WERI-Rb-1 (cell line): ENCODE results near the gene ZNF497.

Source experiments
- DNase-seq: peaks from one replicate; pipeline ENCODE4 v3.0.0-alpha.2; 2020
- H3K27ac ChIP-seq: fragments of 250-450 bp; sonication (Bioruptor Pico); 2 replicates; pipeline ENCODE4 v1.5.1; 2020; ENCODE audit warnings: mild to moderate bottlenecking, moderate library complexity
- H3K27me3 ChIP-seq: fragments of 250-450 bp; sonication (Bioruptor Pico); 2 replicates; pipeline ENCODE4 v1.5.1; 2021; ENCODE audit warnings: mild to moderate bottlenecking, low read depth, moderate library complexity; ENCODE audit not compliant: insufficient read depth, severe bottlenecking
- H3K36me3 ChIP-seq: fragments of 250-450 bp; sonication (Bioruptor Pico); 2 replicates; pipeline ENCODE4 v1.5.1; 2020; ENCODE audit warnings: mild to moderate bottlenecking, moderate library complexity
- H3K4me3 ChIP-seq: 2 replicates; pipeline ENCODE4 v1.5.1; 2011; ENCODE audit warnings: low read depth, mild to moderate bottlenecking, control low read depth, low read length
- H3K9me3 ChIP-seq: fragments of 250-450 bp; sonication (Bioruptor Pico); 2 replicates; pipeline ENCODE4 v1.5.1; 2021; ENCODE audit warnings: mild to moderate bottlenecking, moderate library complexity; ENCODE audit not compliant: severe bottlenecking
- CTCF ChIP-seq: IDR thresholded peaks from 2 replicates; pipeline ENCODE4 v1.5.1; 2011; ENCODE audit warnings: low read depth, mild to moderate bottlenecking, control low read depth, inconsistent platforms, low read length

The ZNF497 gene

GRCh38 chr19:58326501-58326913, 36.0 kb downstream of the ZNF497 start:
- H3K9me3 ChIP-seq: no peaks in the 10 kb centered on the region
- H3K36me3 ChIP-seq: peaks cover 11% of the 10 kb centered on the region
- no peaks in the 10 kb centered on the region for H3K27me3 ChIP-seq
- DNase-seq: no peak
- peak overlapping the region; percentile 96 for H3K4me3 ChIP-seq
- TF ChIP-seq CTCF: no peak
- peak overlapping the region; percentile 82 for H3K27ac ChIP-seq

GRCh38 chr19:58325311-58326022, 37.1 kb downstream of the ZNF497 start:
- Histone ChIP-seq H3K27me3 (no peaks in the 10 kb centered on the region), H3K36me3 (peaks cover 11% of the 10 kb centered on the region), H3K27ac (no peak overlapping the region), H3K4me3 (peak overlapping the region; percentile 96; the same call in 1 of the 2 replicates), H3K9me3 (no peaks in the 10 kb centered on the region)
- no peak for TF ChIP-seq CTCF
- no peak for DNase-seq

GRCh38 chr19:58319241-58319640, 43.3 kb downstream of the ZNF497 start:
- TF ChIP-seq CTCF: no peak

GRCh38 chr19:58318297-58318696, 44.3 kb downstream of the ZNF497 start:
- Histone ChIP-seq H3K36me3 (peaks cover 26% of the 10 kb centered on the region), H3K9me3 (no peaks in the 10 kb centered on the region), H3K27ac (no peak overlapping the region), H3K27me3 (no peaks in the 10 kb centered on the region), H3K4me3 (no peak overlapping the region)
- DNase-seq: no peak
- no peak for TF ChIP-seq CTCF

More at GRCh38 chr19:58319241-58319640, 43.3 kb downstream of the ZNF497 start:
- H3K27ac ChIP-seq: no peak overlapping the region
- no peaks in the 10 kb centered on the region for H3K27me3 ChIP-seq
- peaks cover 19% of the 10 kb centered on the region for H3K36me3 ChIP-seq
- H3K9me3 ChIP-seq: no peaks in the 10 kb centered on the region
- H3K4me3 ChIP-seq: no peak overlapping the region
- DNase-seq: no peak

GRCh38 chr19:58317476-58318072, 45.0 kb downstream of the ZNF497 start:
- no peaks in the 10 kb centered on the region for H3K9me3 ChIP-seq
- TF ChIP-seq CTCF: no peak
- no peaks in the 10 kb centered on the region for H3K27me3 ChIP-seq
- H3K4me3 ChIP-seq: no peak overlapping the region
- peaks cover 33% of the 10 kb centered on the region for H3K36me3 ChIP-seq
- DNase-seq: no peak
- H3K27ac ChIP-seq: no peak overlapping the region
